Measurements from ENCODE around the gene MMAB. TPM values are rescaled to one million over a fixed set of nuclear protein-coding genes. Genes with fewer than 3 reads are reported as not detected.
A peak's percentile ranks its signal among the peaks of the same experiment; 100 is the strongest.

The MMAB gene
- total and polyA plus RNA-seq, 2 experiments from 2014 or later, result 89.4 to 174 TPM

GRCh38 chr12:109534456-109534855 is 38.8 kb downstream of the MMAB start:
- no peak for DNase-seq (ENCODE audit: low read depth in 1 of 2, low spot score in 1 of 2)
- no peaks in the 10 kb centered on the region for H3K36me3 ChIP-seq
- no peak for TF ChIP-seq CTCF (IDR thresholded peaks at IDR 0.05; ENCODE audit: low read depth, low read length)

GRCh38 chr12:109533487-109533740 is 39.9 kb downstream of the MMAB start:
- Histone ChIP-seq H3K9me3 (ENCODE audit: low read depth) (no peaks in the 10 kb centered on the region), H3K36me3 (no peaks in the 10 kb centered on the region), H3K27ac (no peak overlapping the region), H3K27me3 (no peaks in the 10 kb centered on the region), H3K4me3 (no peak overlapping the region), H3K4me1 (ENCODE audit: low read depth) (peaks cover 59% of the 10 kb centered on the region)
- no peak for TF ChIP-seq CTCF (IDR thresholded peaks at IDR 0.05; ENCODE audit: low read depth, low read length)
- DNase-seq (ENCODE audit: low read depth in 1 of 2, low spot score in 1 of 2), result no peak

More at GRCh38 chr12:109534456-109534855, 38.8 kb downstream of the MMAB start:
- no peak overlapping the region for H3K27ac ChIP-seq
- no peaks in the 10 kb centered on the region for H3K27me3 ChIP-seq
- H3K4me3 ChIP-seq, result no peak overlapping the region
- H3K9me3 ChIP-seq (ENCODE audit: low read depth), result no peaks in the 10 kb centered on the region
- peaks cover 57% of the 10 kb centered on the region for H3K4me1 ChIP-seq (ENCODE audit: low read depth)

- no peaks in the 10 kb centered on the region for H3K9me3 ChIP-seq (ENCODE audit: low read depth)
- no peak for DNase-seq (ENCODE audit: low read depth in 1 of 2, low spot score in 1 of 2)
- no peaks in the 10 kb centered on the region for H3K36me3 ChIP-seq
- TF ChIP-seq CTCF (IDR thresholded peaks at IDR 0.05; ENCODE audit: low read depth, low read length), result no peak
- no peak overlapping the region for H3K27ac ChIP-seq
- H3K27me3 ChIP-seq, result no peaks in the 10 kb centered on the region
- H3K4me3 ChIP-seq, result no peak overlapping the region
- H3K4me1 ChIP-seq (ENCODE audit: low read depth), result peaks cover 57% of the 10 kb centered on the region
Measured at GRCh38 chr12:109532721-109533486, 40.4 kb downstream of the MMAB start.

- DNase-seq (ENCODE audit: low read depth in 1 of 2, low spot score in 1 of 2), result peak in 1 of 2 donors; percentile 67
- peak overlapping the region; percentile 87 for H3K27ac ChIP-seq
- no peaks in the 10 kb centered on the region for H3K27me3 ChIP-seq
- H3K4me1 ChIP-seq (ENCODE audit: low read depth), result peaks cover 55% of the 10 kb centered on the region
- H3K4me3 ChIP-seq, result no peak overlapping the region
- H3K36me3 ChIP-seq, result no peaks in the 10 kb centered on the region
- TF ChIP-seq CTCF (IDR thresholded peaks at IDR 0.05; ENCODE audit: low read depth, low read length), result no peak
- H3K9me3 ChIP-seq (ENCODE audit: low read depth), result no peaks in the 10 kb centered on the region
Measured at GRCh38 chr12:109531411-109531810, 41.9 kb downstream of the MMAB start.

- no peak for TF ChIP-seq CTCF (IDR thresholded peaks at IDR 0.05; ENCODE audit: low read depth, low read length)
- no peaks in the 10 kb centered on the region for H3K27me3 ChIP-seq
- peak overlapping the region; percentile 87 for H3K27ac ChIP-seq
- no peaks in the 10 kb centered on the region for H3K36me3 ChIP-seq
- peaks cover 60% of the 10 kb centered on the region for H3K4me1 ChIP-seq (ENCODE audit: low read depth)
- DNase-seq (ENCODE audit: low read depth in 1 of 2, low spot score in 1 of 2), result peak in 1 of 2 donors; percentile 47
- no peak overlapping the region for H3K4me3 ChIP-seq
- H3K9me3 ChIP-seq (ENCODE audit: low read depth), result no peaks in the 10 kb centered on the region
Measured at GRCh38 chr12:109529691-109530640, 43.3 kb downstream of the MMAB start.
